Measurements from ENCODE around the gene SOX18.
A peak's percentile ranks its signal among the peaks of the same experiment; 100 is the strongest.

Gene SOX18

DNA sequence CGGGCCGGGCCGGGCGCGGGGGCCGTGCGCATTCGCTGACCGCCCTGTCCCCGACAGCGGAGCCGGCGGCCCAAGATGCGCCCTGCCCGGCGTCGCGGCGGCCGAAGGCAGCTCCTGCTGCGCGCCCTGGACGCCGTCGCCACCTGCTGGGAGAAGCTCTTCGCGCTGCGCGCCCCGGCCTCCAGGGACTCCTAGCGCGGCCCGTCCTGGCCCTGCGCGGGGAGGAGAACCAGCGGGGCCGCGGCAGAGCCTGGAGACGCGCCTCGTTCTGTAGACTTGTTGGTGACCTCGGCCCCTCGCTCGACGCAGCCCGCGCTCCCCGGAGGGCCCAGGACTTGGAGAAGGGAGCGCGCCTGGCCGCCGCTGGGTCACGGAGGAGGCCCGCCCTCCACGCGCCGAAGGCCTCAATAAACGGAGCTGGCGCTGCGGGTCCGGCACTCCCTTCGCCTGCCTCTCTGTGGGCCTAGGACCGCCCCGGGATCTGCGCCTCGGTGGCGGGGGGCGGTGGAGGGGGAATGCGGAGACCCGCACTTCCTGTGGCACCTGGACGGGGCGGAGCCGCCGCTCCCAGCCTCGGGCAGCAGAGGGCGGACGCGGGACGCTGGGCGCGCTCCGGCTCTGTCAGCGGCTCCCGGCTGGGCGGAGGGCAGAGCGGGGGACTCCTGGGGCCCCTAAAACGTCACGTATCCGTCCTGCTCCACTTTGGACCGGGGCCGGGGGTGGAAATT lies 10.7 kb downstream of the SOX18 start:
- peak; percentile 46 to 63 for DNase-seq (ENCODE audit: low read depth in 2 of 2)

DNA sequence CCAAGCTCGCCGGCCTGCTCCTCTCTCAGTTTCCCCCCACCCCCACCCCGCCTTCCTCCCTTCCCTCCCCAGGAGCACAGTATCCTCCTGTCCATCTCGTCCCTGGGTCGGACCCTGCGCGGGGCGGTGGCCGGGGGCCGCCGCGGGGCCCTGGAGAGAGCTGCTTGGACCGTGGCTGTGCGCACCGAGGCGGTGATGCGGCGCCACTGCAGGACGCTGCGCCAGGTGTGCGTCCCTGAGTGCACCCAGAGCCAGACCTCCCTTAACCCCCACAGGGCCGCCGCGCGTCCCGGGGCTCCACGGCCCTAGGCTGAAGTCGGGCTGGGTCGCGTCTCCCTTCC lies 11.2 kb downstream of the SOX18 start:
- DNase-seq (ENCODE audit: low read depth in 2 of 2) = no peak

DNA sequence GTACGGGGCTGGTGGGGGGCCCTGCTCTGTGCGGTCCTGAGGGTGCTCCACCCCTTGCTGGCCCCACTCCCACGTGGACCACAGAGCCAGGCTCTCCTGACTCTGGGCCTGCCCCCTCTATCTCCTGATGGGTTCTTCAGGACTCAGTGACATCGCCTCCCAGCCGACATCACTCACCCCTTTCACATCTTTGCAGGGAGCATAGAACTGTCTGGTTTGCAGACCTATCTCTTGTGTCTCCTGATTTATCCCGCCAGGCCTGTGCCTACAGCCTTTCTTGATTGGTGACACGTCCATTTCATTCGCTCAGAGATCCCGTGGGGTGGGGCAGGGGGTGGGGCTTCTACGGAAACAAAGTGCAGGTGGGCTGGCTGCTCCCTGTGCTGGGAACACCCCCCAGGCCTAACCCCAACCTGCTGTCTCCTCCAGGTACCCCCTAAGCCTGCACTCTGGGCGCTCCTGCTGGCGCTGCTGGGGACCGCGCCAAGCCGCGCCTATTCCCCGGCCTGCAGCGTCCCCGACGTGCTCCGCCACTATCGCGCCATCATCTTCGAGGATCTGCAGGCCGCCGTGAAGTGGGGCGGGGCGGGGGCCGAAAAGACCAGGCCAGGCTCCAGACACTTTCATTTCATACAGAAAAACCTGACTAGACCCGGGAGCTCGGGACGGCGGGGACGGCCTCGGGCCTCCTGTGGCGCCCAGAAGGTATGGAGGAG lies 11.8 kb downstream of the SOX18 start:
- DNase-seq (ENCODE audit: low read depth in 2 of 2) = no peak

DNA sequence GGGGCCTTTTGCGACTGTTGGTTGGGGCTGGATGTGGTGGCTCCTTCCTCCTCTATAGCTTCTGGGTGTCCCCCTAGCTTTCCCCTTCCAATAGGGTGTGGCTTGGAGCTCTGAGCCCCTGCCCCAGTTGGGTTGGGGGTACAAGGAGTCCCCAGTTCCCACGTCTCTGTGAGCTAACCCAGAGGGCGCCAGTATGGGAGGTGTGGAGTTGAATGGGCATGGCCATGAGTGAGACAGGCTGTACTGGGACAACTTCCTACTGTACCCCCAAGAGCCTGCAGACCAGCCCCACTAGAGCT lies 12.3 kb downstream of the SOX18 start:
- DNase-seq (ENCODE audit: low read depth in 2 of 2) = no peak

DNA sequence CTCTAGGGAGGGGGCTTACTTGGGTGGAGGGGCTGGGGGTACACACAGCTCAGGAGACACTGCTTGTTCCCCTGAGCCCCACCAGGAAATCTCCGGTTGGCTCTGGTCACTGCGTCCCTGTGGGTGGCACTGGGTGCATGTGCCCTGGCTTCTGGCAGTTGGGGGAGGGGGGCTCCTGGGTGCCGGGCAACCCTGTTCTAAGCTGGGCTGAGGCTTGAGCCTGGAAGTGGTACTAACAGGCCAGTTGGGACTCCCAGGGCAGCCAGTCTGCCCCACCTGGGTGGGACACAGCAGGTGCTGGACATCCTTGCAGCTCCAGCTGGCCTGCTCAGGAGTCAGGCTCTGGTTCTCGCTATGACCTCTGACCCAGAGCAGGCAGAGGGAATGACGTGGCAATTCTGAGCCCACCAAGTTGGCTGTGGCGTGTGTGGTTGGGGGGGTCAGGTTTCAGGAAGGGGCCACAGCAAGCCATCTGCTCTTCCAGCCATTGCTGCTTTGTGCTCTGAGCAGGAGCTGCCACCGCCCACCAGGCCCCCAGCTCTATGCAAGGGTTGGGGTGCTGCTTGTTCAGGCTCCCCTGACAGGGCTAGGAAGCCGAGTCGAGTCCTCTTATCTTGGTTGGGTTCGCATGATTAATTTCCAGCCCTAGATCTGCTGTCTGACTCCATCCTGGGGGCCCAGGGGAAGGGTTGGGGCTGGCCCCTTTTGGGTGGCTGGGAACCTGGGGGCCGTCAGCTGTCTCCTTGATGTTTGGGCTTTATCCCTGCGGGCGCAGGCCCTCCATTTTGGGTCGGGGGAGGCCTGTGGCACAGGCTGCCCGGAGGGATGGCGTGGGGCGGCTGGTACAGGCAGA lies 12.9 kb downstream of the SOX18 start:
- no peak for DNase-seq (ENCODE audit: low read depth in 2 of 2)

DNA sequence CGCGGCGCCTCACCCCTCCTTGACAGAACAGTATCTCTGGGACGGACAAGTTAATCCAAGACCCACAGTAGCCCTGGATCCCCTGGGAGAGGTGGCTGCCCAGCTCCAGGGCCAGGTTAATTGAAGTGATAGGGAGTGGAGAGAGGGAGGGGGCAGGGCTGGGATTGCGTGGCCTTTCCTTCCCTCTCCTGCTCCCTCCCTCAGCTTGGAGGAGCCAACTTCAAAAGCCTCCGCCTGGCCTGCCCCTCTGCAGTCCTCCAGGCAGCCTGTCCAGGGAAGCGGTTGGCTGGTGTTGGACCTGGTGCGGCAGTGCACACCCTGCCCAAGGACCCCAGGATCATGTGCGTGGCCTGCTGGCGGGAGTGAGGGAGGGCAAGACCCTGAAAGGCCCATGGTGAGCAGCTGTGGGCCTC lies 13.5 kb downstream of the SOX18 start, which contains the start of gene C20orf204:
Gene C20orf204 (plus strand): TSS at position 250 of the 413 bp plus-strand sequence. CDS start 142 bp downstream, at position 392.
- no peak for DNase-seq (ENCODE audit: low read depth in 2 of 2)

DNA sequence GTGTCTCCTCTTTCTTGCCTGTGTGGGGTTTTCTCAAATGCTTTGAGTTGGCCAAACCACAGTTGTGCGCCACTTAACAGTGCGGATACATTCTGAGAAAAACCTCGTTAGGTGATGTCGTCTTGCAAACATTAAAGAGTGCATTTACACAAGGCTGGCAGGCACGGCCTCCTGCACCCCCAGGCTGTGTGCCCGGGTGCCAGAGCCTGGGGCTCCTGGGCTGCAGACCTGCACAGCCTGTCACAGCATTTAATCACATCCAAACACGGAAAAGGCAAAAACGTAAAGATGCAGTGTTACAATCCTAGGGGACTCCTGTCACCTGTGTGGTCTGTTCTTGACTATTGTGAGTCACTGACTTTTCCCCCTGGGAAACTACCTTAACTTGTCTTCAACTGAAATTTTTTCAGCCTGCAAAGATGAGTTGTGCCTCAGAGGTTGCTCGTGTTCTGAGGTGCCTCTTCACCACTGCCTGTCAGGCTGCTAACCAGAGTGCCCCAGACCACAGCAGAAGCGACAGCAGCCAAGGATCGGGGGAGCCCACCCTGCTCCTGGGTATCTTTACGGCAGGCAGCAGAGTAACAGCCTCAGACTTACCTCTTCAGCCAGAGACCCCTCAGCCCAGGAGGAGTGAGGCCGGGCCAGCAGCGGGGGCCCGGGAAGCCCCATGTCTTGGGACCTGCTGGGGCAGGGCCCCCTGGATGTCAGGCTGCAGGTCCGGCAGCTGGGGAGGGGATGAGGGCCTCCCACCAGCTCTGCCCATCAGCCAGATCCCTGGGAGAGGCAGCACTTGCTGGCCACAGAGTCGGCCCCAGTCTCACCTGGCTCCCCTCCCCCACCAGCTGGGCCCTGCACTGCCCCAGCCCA lies 14.1 kb downstream of the SOX18 start:
- DNase-seq (ENCODE audit: low read depth in 2 of 2) = no peak

DNA sequence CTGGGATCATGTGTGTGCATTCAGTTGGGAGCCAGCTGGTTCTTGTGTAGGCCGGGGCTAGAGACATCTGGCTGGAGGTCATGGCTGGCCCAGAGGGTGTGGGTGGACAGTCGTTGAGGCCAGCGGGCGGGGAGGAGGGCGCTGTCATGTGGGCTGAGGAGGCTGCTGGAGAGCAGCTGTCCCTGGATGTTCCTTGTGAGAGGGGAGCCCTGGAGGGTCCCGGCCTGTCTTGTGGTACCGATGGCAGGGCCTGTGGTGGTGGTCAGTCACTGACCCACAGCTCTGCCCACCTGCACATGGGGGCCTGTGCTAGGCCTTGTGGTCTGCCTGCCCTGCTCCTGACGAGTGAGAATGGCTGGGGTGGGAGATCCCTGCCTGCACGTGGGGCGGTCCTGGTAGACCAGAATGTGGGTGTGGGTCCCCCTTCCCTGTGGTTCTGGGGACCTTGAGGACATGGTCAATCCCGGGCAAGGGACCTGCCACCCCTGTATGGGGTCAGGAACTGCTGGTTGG lies 15.4 kb downstream of the SOX18 start:
- DNase-seq (ENCODE audit: low read depth in 2 of 2) = no peak

DNA sequence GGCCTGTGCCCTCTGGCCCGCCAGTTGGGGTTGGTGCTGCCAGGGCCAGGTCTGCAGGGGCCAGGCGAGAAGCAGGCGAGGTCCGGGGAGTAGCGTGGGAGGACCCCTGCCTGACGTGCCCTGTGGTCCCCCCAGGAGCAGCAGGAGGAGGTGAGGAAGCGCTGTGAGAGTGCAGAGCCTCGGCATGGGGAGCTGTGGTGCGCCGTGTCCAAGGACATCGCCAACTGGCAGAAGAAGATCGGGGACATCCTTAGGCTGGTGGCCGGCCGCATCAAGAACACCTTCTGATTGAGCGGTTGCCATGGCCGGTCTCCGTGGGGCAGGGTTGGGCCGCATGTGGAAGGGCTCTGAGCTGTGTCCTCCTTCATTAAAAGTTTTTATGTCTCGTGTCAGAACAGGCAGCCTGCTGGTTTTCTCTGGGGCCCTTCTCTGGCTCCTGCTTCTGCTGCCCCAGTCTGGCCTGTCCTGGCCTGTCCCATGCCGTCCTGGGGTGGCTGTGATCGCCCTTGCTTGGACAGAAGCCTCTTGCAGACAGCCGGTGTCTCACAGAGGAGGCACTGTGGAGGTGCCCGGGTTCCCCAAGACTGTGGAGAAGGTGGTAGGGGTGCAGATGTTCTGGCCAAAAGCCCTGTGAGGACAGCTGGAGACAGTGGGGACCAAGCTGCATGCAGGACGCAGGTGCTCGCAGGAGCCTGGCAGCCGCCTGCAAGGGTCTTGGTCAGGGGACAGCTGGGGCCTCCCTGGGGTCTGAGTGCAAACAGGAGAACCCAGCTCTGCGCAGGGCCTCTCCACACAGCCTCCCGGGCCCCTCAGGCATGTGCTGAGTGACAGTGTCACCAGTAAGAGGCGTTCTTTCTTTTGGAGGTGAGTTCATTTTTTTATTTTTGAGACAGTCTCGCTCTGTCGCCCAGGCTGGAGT lies 16.5 kb downstream of the SOX18 start:
- DNase-seq (ENCODE audit: low read depth in 2 of 2) = no peak

DNA sequence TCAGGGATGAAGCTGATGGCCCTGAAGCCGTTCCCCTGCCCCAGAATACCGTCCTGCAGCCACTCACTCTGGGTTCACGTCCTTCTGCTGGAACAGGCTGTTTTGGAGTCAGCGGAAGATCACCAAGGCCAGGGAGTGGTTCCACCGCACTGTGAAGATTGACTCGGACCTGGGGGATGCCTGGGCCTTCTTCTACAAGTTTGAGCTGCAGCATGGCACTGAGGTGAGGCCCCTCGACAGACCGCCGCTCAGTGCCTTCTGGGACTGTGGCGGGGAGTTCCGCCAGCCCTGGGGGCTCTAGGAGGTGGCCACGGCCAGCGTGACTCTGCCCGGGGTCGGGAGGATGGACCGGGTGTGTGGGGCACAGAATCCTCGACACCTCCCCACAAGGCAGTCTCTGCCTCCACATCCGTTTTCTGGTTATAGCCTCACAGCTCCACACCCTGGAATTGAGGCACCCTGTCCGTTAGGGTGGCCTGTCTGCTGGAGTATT lies 17.6 kb downstream of the SOX18 start:
- no peak for DNase-seq (ENCODE audit: low read depth in 2 of 2)

DNA sequence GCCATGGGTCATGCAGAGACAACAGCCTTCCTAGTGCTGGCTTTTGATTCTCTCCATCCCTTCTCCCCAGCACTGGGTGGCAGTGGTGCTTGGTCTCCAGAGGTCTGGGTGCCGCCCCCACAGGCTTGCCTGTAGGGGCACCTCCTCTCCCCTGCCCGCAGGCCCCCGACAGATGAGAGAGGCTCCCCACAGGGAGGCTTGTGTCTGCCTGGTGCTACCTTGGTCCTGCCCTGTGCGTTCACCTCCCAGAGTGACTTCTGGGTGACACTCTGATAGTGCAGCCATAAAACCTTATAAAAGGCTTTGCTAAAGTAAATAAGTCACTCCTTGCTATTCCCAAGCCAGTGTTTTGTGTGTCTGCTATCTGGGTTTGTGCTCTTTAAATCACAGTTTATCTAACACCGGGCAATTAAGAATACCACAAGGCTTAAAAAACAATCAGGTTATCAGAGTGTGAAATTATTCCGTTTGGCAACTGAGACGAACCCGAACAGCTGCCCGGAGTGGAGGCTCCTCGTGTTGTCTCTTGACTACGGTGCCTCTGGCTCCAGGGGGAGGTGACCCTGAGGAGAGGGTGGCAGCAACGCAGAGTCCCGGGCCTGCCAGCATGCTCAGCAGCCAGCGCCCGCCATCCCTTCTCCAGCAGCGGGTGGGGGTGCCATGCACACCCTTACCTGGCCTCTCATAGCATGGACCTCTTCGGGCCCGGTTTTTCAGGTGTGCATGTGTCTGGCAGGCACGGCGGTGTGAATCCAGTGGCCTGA lies 18.9 kb downstream of the SOX18 start:
- DNase-seq (ENCODE audit: low read depth in 2 of 2) = no peak

DNA sequence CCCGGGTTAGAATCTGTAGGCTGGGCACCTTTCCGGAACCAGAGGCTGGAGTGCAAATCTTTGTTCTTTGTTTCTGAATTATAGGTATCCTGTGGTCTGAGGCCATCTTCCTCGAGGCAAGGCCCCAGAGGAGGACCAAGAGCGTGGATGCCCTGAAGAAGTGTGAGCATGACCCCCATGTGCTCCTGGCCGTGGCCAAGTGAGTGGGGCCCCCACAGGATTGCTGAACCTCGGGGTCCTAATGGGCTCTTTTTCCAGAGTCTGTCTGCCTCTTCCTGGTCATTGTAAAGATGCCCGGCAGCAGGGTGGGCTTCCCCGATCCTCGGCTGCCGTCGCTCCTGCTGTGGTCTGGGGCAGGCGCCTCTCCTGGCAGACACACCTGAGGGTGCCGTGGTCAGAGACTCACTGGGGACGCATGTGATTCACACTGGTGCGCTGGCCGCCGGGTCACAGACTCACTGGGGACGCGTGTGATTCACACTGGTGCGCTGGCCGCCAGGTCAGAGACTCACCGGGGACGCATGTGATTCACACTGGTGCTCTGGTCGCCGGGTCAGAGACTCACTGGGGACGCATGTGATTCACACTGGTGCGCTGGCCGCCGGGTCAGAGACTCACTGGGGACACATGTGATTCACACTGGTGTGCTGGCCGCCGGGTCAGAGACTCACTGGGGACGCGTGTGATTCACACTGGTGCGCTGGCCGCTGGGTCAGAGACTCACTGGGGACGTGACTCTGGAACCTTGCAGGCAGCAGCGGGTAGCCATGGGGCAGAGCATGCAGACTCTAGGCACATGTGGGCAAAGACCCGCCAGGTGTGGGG lies 19.9 kb downstream of the SOX18 start:
- DNase-seq (ENCODE audit: low read depth in 2 of 2) = no peak

DNA sequence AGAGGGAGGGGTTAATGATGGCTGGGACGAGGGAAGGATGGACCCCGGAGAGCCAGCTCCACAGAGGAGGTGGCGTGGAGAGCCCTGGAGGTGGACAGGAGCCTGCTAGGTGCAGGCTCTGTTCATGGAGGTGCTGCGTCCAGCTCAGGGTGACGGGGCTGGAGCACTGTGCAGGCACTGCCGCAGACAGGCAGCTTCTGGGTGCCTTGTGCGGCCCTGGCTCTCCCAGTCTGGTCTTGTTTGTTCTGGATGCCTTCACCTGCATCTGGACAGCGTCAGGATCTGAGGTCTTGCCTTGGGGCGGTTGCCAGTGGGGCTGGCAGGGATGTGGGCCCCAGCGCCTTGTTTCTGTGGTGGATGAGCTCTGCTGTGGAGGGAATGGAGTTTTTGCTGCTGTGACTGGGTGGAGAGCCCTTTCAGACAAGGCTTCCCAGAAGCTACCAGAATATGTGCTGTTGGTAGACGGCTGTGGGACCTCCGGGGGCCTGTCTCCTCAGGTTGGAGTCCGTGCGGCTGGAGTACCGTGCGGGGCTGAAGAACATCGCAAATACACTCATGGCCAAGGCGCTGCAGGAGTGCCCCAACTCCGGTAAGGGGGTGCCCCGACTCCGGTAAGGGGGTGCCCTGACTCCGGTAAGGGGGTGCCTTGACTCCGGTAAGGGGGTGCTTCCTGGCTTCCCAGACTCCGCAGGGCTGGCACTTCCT lies 21.3 kb downstream of the SOX18 start:
- DNase-seq (ENCODE audit: low read depth in 2 of 2) = no peak

DNA sequence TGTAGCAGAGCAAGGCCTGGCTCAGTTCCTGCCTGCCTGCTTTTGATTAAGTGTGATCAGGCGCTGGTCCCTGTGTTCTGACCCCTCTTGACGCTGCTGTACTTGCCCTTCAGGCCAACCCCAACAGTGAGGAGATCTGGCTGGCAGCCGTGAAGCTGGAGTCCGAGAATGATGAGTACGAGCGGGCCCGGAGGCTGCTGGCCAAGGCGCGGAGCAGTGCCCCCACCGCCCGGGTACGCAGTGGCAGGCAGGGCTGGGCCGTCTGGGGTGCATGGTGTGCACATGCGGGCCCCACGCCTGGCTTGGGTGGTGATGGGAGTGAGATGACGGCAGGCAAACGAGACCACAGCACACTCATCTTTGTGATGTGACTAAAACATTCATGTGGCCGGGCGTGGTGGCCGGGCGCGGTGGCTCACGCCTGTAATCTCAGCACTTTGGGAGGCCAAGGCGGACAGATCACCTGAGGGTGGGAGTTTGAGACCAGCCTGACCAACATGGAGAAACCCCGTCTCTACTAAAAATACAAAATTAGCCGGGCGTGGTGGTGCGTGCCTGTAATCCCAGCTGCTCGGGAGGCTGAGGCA lies 23.5 kb downstream of the SOX18 start:
- no peak for DNase-seq (ENCODE audit: low read depth in 2 of 2)

DNA sequence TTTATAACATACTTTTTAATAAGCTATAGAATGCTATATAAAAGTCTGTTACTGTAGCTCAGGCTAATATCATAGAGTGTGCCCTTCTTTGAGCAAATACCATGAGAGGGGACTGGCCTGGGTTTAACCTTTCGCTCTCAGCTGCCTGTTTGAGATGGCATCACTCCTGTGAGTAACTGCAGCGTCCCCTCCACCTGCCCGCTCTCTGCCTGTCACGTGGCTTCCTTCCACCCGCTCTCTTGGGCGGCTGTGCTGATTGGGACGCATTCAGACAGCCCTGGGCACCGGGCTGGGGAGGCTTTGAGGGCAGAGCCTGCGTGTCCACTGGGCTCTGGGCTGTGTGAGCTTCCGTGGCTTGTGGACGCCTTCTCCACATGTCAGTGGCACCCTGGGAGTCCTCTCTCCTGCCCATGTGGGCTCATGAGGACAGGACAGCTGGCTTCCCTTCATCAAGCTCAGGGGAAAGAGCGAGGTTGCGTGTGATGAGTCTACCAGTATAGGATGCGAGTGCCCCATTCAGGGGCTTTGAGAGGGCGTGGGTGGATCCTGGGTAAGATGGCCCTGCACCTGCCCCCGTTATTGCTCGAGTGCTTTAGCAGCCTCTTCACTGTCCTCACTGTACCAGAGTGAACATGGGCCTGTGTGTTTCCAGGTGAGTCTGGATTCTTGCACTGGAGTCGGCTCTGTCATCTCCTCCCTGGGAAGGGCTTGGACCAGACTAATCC lies 24.2 kb downstream of the SOX18 start:
- no peak for DNase-seq (ENCODE audit: low read depth in 2 of 2)

DNA sequence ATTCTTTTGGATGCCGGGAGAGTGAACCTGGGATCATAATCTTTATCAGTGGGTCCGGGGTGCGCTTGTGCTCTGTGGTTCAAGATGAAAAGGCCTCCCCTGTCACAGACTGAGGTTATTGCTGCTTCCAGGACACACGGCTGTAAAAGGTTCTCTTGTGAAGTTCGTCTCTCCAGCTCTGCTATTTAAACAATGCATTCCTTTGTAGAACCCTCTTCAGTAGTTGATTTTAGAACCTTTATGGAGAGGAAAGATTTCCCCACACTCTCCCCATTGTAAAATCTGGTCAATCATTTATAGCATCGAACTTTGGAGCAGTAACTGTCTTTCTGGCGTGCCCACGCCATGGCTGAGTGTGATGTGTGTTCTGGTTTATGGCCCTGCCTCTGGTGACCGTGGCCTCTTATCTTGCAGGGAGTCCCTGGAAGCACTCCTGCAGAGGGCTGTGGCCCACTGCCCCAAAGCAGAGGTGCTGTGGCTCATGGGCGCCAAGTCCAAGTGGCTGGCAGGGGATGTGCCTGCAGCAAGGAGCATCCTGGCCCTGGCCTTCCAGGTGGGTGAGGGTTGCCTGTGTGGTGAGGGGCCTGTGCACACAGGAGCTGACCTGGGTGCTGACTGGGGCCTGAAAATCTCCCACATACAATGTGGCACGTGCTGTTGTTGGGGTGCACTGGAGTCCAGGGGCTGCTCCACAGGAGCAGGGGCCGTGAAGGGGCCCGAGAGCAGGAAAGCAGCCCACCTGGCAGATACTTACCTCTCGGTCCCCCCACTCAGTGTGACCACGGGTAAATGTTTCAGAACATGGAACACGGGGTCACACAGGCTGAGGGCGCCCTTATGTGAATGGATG lies 25.1 kb downstream of the SOX18 start:
- DNase-seq (ENCODE audit: low read depth in 2 of 2) = no peak
